HepG2 (cell line): ENCODE results near the gene MORN1.

Experiments
- AGO1 ChIP-seq: fragments of 200-400 bp; formaldehyde crosslinking; IDR thresholded peaks from 2 replicates; pipeline ENCODE4 v1.6.1; 2017; ENCODE audit warnings: mild to moderate bottlenecking, low read depth, low read length, moderate library complexity; ENCODE audit not compliant: poor library complexity, severe bottlenecking
- ZBTB8A ChIP-seq: sonication (generic); formaldehyde crosslinking; IDR thresholded peaks from 2 replicates; pipeline ENCODE4 v1.4.0; 2020; ENCODE audit warnings: mild to moderate bottlenecking, low read depth, missing genetic modification reagents, borderline replicate concordance

GRCh38 chr1:2330035-2330434, 61.3 kb downstream of the MORN1 start:
- TF ChIP-seq AGO1 (no peak), ZBTB8A (CRISPR knock-in tag) (no peak)
